Head of caudate nucleus (tissue), 42 donors: ENCODE results near the gene IGSF9.

Experiments used
- DNase-seq, 42 donors: peaks; one replicate each; pipeline versions ENCODE4 v3.0.0 to v3.0.0-alpha.2; 2020 to 2021; ENCODE audit warnings: mixed read lengths in 7 of 42
- intact Hi-C: fragments of 100-400 bp; cut with DNase I; formaldehyde crosslinking; loops from one replicate; pipeline ENCODE4 v1.15.0; 2022

Gene IGSF9

DNA sequence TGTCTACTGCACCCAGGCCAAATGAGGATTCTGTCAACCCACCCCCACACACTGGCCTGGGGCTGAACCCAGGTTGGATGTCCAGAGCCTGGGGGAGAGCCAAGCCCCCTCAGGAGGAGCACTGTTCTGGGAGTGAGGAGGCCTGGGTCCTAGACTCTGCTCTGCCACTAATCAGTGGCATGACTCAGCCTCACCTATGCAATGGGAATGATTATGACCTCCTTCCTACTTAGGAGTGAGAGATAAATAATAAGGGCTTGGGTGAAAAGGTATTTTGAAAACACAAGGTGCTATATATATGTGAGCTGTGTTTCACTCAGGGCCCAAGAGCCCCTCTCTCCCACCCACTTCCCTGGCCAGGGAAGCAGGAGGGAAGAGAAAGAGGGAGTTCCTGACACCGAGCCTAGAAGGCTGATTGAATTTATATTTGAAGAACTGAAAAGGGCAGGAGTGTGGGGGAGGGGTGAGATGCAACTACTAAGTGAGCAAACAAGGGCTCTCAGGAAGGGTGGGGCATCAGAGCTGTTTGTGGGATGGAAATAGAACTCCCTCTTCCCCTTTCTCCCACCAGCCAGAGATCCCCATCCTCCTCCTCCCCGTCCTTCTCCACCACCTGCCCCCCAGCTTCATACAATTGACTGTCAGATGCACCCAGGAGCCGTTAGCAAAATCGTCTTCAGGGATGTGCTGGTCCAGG lies 8.2 kb downstream of the IGSF9 start:
- intact Hi-C loops, result loop anchor here (2.0 kb wide), 1 partner anchor 70 kb away; no protein-coding TSS in a partner anchor
- DNase-seq, result no peak

DNA sequence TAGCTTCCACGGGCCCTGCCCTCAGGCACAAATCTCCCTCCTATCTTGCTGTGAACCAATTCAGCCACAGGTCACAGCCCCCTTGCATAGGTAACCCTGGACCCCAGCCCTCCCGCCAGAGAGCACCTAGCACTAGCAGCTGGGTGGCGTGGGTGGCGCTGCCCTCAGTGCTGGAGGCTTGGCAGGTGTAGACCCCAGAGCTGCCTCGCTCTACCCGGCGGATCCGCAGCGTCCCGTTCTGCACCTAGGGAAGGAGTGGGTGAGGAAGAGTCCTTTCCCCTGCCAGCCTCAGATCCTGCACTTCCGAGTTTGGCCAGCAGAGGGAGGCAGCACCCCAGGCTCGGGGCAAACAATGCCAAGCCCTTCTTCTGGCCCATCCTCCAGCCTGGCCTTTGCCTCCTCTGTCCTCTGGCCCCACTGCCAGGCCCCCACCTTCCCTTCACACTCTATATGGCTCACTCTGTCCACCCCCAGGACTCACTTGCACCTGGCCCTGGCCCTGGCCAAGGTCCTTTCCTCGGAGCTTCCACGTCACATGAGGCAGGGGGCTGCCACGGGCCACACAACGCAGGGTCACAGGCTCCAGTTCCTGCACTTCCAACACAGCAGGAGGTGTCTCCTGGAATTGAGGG lies 9.0 kb downstream of the IGSF9 start:
- peak in 39 of 42 donors; percentile 27 to 86 (median 62) for DNase-seq
- intact Hi-C loops, result loop anchor here (2.0 kb wide), 1 partner anchor 70 kb away; no protein-coding TSS in a partner anchor

DNA sequence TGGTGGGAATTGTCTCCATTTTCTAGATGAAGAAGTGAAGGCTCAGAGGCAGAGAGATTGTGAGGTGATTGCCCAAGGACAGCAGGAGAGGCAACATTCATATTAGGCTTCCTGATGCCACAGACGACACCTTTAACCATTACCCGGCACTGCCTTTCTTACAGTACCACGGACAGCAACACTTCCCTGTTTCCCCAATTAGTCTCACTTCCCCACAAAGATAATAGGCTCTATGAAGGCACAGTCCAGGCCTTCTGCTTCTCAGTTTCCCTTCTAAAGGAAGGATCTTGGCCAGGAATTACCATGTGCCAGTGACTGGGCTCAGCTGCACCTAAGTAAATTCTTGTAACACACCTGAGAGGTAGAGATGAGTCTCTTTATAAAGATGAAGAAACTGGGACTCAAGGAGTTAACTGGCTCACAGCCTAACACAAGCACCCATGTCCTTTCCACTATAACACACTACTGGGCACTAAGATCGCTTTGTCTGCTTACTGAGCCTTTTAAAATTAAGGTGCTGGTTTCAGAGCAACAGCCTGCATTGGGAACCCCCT lies 9.6 kb downstream of the IGSF9 start:
- intact Hi-C loops, result loop anchor here (2.0 kb wide), 1 partner anchor 71 kb away; no protein-coding TSS in a partner anchor
- DNase-seq, result no peak

DNA sequence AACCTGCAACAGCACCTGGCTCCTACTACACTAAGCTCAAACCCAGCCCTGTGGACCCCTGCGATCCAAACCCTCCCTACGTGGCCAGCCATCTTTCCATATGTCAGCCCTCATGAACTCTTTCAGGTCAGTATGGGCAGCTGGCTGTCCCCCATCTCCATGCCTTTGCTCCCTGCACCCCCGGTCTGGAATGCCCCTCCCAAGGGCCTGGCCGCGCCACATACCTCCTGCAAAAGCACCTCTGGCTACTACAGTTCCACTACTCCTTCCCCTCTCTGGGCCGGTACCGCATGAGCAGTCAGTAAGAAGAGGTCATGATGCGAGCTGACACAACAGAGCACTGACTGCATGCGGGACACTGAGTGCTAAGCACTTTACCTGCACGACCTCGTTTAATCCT lies 10.1 kb downstream of the IGSF9 start:
- DNase-seq, result no peak
- intact Hi-C loops, result no loop called here

DNA sequence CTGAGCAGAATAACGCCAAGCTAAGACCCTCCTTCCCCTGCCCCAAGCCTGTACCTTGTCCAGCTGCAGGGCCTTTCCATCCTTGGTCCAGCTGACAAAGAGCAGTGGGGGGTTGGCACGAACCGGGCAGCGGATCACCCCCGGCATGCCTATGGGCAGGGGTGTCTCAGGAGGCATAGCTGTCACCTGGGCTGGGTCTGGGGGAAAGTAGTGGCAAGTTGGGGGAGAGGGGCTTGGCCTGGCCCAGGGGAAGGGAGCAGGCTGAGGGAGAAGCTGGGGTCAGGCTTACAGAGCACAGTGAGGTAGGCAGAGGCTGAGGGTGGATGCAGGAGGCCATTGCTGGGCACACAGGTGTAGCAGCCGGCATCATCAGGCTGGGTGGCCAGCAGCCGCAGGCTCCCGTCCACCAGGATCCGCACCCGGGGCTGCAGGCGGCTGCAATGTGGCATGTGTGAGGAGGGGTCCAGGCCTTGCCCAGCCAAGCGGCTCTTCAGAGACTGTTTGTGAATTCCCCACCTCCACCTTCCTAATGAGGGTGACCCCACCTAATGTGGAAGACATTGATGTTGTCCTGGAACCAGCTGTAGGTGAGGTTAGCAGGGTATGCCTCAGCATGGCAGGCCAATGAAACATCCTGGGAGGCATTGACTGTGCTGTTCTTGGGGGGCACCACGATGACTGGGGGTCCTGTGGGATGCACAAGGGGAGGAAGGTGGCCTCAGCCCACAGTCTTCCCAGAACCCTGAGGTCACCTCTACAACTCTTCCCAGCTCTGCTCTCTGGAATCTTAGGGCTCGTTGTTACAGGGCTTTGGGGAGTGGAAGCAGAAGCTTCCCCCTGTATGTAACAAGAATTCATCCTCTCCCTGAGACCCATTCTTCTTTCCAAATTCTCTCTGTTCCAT lies 11.0 kb downstream of the IGSF9 start:
- intact Hi-C loops, result no loop called here
- no peak for DNase-seq

DNA sequence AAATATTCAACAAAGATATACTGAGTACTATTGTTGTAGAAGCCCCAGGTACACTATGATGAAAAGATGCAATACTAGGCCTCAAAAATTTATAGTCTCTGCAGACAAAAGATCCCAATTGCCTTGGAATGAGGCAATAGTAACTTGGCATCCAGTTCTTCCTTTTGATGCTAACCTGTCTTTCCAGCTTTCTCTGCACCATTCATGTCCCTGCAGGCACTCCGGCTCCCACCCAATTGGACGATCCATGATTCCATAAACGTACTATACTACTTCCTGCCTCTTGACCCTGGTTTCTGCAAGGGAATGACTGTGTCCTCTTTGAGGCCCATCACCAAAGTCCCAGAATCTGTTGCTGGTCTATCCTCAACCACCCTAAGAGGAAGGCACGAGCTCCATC lies 12.1 kb downstream of the IGSF9 start:
- intact Hi-C loops, result no loop called here
- DNase-seq, result no peak

DNA sequence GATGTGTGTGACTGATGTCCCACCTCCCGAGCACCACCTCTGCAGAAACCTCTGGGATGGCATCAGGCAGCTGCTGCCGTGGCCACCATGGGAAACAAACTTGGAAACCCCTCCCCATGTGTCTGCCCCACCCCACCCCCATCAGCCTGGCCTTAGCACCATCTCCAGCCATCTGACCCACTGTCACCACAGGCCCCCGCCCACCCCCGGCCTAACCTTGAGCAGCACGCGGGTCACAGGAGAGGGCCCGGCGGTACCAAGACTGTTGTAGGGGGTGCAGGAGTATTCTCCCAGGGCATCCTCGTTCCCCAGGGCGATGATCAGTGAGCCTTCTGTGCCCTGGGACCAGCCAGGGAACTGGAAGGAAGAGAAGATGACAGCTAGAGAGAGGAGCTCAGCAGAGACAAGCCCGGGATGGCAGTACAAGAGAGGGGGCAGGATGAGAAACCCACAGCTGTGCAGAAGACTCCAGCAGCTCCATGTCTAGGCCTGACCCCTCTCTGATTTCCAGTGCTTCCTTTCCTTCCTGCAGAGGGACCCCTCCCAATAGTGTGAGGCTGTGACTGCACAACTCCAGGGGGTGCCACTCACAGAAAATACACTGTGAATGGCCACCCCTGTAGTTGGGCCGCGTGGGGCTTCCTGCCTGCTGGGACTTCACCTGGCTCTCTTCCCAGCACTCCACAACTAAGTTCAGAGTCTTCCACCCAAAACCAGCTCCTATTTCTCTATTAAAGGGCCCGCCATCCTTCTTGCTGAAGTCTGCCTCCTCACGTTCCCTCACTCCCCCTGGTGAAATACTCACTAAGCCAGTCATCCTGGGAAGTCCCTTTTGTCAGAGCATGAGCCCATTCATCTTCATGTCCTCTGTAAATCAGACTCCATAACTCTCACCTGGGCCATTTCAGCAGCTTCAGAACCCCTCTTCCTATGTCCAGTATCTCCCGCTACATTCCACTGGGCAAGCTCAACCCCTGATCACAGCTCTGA lies 12.8 kb downstream of the IGSF9 start:
- intact Hi-C loops, result no loop called here
- DNase-seq, result no peak

DNA sequence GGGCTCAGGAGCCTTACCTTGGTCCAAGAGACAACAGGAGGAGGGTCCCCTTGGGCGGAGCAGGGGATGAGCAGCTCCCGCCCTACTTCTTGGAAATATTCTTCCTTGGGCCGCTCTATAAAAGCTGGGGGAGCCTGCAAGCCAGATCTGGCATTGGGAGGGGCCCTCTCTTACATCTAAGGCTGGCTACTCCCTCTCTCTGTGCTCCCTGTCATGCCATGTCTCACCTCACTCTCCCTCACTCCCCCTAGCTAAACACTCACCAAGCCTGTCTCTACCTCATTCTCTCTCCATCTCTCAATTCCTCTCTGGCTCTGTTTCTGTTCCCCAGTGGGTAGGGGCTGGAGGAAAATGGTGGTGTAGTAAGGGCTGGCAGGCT lies 13.6 kb downstream of the IGSF9 start:
- DNase-seq, result no peak
- intact Hi-C loops, result no loop called here

DNA sequence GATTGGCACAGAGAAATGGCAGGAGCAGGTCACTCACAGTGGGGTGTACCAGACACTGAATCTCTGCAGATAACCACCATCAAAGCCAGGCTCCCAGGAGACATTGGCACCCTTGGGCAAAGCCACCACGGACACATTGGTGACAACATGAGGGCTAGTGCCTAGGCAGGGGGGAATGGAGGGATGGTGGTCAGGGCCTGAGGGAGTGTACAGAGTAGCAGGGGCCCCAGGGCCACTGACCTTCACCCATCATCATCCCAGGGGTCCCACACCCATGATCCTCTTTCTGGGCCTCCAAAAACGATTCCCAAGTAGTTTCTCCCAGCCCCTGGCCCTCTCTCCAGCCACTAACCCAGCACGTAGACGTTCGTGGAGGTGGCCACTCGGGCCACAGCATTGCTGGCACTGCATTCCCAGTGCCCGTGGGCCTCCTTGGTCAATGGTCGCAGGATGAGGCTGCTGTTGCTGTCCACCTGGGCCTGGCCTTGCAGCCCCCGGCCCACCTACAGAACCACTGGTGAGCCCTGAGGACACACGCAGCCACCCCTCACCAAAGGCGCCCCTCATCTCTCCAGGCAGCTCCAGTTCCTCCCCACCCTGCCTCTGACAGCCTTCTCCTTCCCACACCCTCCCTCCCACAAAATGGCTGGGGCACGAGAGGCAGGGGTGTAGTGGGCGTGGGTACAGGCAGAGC lies 14.2 kb downstream of the IGSF9 start:
- intact Hi-C loops, result no loop called here
- no peak for DNase-seq

DNA sequence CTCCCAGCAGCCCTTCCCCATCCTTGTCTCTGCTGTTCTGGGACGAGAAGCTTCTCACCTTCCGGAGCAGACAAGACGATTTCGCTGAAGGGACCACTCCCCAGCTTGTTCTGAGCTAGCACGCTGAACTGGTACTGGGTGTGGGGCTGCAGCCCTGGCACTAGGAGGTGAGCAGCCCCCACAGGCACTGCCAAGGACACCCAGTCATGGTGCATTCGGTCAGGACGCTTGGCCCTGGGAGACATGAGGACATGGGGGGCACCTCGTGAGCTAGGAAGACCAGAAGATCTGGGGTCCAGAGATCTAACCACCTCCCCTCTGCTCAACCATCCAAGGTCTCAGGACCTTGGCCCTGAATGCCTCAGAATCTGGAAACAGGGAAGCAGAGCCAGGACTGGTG lies 14.8 kb downstream of the IGSF9 start:
- intact Hi-C loops, result no loop called here
- no peak for DNase-seq

DNA sequence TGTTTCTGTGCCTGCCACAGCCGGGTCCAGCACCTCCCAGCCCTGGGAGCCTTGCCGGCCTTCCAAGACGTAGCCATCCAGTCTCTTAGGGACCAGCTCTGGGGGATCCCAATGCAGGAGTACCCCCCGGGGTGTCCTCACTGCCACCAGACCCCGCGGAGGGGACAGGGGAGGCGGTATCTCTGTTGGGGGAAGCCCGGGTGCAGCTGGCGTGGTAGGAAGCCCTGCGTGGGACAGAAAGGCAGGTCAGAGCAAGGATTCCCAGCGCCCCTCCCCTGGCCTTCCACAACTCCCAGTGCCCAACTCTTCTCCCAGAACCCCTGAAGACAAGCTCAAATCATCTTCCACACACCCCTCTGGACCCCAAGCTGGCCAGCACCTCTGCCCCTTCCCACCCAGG lies 15.2 kb downstream of the IGSF9 start:
- no peak for DNase-seq

DNA sequence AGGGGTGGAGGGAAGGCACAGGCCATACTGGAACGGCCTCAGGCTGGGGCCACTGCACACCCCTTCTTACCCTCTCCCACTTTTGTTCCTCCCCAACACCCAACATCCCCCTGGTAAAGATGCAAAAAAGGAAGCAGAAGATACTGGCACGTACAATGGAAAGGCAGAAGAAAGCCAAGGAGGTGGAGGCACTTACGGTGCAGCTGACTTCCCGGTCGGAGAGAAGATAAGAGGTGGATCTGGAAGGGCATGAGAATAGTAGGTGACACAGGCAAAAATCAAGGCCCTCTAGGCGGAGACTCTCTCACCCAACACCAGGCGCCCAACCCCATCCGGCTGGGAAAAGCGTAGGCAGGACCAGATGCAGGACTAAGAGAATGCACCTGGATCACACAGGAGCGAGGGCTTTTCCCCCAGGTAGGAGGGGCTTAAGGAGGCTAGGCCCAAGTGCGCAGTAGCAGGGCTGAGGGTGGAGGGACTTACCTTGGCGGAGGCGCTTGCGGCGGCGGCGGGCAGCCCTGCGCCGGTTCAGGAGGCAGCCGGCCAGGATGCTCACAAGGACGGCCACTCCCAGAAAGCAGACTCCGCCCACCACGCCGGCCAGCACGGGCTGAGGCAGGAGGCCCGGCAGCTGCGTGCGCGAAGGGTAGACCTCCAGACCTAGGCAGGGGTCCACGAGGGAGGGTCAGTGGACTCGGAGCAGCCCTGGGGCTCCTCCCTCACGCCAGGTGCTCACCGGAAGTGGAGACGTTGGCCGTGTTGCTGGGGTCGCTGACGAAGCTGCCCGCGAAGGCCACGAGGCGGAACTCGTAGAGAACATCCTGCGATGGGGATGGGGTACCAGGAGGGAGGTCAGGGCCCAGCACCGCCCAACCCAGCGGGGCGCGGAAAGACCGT lies 16.0 kb downstream of the IGSF9 start:
- DNase-seq, result no peak
- intact Hi-C loops, result no loop called here

More for the DNA sequence above, 15.2 kb downstream of the IGSF9 start:
- intact Hi-C loops, result no loop called here

DNA sequence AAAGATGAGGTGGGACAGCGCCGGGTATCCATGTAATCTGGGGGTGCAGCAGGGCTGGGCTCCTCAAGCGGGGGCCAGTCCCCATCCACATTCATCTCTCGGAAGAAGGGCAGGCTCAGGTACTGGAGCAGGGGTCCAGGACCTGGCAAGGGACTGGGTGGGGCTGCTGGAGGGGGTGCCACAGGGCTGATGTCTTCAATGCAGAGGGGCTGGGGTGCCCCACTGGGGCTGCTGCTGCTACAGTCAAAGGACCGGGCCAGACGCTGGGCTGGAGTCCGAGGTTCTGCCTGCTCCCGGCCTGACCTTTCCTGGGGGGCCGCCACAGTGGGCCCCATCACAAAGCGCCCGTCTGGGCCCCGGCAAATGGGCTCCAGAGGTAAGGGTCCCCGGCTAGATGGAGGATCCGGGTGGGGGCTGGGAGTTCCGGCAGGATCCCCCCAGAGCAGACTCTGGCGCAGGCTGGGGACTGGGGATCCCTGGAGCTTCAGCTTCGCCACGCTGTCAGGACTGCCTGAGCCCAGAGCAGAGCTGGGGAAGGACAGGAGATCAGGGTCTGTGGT lies 16.8 kb downstream of the IGSF9 start:
- DNase-seq, result no peak
- intact Hi-C loops, result no loop called here

DNA sequence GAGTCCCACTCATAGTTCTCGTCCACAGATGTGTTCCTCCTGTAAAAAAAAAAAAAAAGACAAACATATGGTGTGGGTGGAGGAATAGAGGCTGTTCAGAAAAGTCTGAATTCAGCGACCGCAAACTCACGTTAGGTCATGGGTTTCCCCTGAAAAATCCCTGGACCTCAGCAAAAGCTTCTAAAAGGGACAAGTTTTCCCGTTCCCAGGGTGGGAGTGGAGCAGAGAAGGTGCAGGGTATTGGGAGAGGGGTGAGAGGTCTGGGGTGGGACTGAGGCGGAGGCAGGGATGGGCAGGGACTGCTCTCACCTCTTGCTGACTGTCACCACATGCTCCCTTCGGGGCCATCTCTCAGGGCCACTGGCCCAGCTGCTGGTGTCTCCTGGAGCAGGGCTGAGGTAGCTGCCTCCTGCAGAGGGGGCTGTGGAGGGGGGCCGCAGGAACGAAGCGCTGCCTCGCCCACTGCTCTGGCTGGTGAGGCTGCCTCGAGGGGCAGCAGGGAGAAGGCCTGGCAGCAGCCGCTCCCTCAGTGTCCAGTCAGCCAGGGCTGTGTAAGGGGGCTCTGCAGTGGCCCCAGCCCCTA lies 17.5 kb downstream of the IGSF9 start:
- DNase-seq, result no peak
- intact Hi-C loops, result no loop called here

DNA sequence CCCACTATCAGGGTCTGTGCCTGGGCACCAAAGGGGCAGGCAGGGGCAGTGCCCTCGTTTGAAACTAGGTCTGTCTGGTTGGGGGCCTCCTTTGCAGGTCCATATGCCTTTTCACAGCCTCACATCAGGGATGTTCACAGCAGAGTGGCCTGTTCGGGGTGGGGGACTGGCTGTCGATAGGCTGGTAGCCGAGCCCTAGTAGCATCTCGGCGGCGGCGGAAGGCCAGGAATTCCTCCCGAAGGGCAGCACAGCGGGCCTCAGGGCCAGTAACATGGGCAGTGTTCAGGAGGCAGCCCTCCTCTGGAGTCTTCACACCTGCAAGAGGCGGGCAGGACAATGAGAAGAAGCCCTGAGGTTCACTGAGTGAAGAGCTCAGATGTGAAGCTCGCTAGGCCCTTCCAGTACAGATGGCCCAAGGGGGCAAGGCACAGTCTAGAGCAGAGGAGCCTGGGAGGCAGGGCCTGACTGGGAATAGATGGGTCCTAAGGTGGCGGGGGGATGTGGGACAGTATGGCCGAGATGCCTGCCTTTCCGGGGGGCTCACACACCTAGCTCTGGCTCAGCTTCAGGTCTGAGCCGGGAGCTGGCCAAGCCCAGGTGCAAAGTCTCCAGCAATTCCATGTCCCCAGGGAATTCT lies 18.1 kb downstream of the IGSF9 start:
- DNase-seq, result no peak
- intact Hi-C loops, result no loop called here

DNA sequence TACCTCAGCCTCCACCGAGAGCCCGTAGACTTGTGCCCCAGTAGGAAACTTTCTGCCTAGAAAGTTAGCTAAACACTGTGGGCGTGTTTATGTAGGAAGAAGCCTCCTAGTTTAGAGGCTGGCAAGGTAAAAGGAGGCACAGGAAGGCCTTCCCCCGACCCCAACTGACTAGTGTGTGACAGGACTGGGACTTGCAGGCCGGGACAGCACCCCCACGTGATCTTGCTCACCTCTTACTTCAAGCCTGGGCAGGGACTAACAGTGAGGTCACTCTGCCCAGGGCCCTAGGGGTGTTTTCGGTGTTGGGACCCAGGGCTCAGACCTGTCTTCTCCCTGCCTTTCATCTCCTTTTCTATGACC lies 19.7 kb downstream of the IGSF9 start:
- intact Hi-C loops, result no loop called here
- no peak for DNase-seq
